SK-N-MC (cell line): ENCODE measurements around the gene PSTPIP1.

ENCODE experiments used
- DNase-seq: peaks from one replicate; pipeline ENCODE4 v3.0.0-alpha.2; 2011; ENCODE audit warnings: low read depth, low spot score
- H3K27ac ChIP-seq: fragments of 200-600 bp; sonication (generic); 2 replicates; pipeline ENCODE4 v1.5.1; 2016; ENCODE audit warnings: mixed run types
- H3K36me3 ChIP-seq: fragments of 200-600 bp; sonication (generic); 2 replicates; pipeline ENCODE4 v1.6.1; 2017; ENCODE audit warnings: antibody characterized with exemption, low read length, mixed read lengths; ENCODE audit not compliant: insufficient read depth
- H3K4me3 ChIP-seq: fragments of 200-600 bp; sonication (generic); 2 replicates; pipeline ENCODE4 v1.5.1; 2016
- H3K9ac ChIP-seq: fragments of 200-600 bp; sonication (generic); 2 replicates; pipeline ENCODE4 v1.8.0; 2017; ENCODE audit warnings: mixed run types, mixed read lengths; ENCODE audit not compliant: insufficient read length
- H3K9me3 ChIP-seq: fragments of 200-600 bp; sonication (generic); 2 replicates; pipeline ENCODE4 v1.6.1; 2017; ENCODE audit warnings: low read depth, mild to moderate bottlenecking, antibody characterized with exemption, low read length, moderate library complexity, mixed read lengths
- EZH2 ChIP-seq: fragments of 200-600 bp; sonication (generic); IDR thresholded peaks from one replicate; pipeline ENCODE4 v1.6.1; 2017; ENCODE audit warnings: antibody characterized with exemption
- FOXP2 ChIP-seq: optimal IDR thresholded peaks from 2 replicates; pipeline ENCODE3; 2011; ENCODE audit warnings: mild to moderate bottlenecking, moderate library complexity; ENCODE audit not compliant: insufficient read depth; ENCODE audit errors: extremely low read length, control extremely low read depth
- POLR2AphosphoS5 ChIP-seq: IDR thresholded peaks from 2 replicates; pipeline ENCODE4 v1.6.1; 2012; ENCODE audit warnings: mild to moderate bottlenecking, low read depth, low read length, borderline replicate concordance

The PSTPIP1 gene

DNA sequence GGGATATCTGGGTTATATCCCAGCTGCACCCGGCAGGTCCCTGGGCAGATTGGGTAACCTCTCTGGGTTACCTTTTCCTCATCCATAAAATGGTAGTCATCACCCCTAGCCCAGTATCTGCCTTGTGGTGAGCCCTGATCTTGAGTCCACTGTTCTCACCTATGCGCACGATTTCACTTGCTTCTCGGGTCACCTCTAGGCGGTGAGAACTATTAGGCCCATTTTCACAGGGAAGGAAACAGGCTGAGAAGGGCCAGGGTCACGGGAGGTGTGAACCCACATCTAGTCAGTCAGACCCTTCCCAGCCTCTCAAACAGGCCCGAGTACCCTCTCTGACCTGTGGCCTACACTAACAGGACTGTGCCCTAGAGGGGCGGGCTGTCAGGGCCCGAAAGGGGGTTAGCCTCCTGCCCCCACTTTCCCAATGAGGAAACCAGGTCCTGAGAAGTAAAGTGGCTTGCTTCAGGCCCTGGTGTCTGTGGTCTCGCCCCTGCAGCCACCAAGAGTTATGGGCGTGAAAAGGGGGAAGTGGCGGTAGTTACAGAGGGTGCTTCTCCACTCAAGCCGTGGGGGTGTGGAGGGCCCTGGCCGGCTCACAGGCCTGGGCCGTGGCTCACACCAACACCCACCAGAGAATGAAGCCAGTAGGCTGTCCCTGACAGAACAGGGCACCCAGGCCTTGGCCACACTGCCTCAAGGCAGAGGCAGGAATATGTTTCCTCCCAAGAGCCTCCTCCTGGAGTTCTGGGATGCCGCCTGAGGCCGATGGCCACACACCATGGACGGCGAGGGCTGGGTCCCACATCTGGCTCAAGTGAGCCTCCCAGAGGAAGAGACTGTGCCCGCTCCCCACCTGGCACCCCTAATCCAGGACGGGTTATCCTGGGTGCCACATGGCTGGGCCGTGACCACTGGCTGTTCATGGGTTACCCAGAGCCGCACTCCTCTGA lies 19.5 kb downstream of the PSTPIP1 start:
- H3K4me3 ChIP-seq, result no peak overlapping the region
- no peaks in the 10 kb centered on the region for H3K36me3 ChIP-seq
- H3K27ac ChIP-seq, result no peak overlapping the region
- TF ChIP-seq POLR2AphosphoS5 (no peak), EZH2 (no peak), FOXP2 (no peak)
- no peak for DNase-seq
- H3K9me3 ChIP-seq, result no peaks in the 10 kb centered on the region
- no peak overlapping the region for H3K9ac ChIP-seq

DNA sequence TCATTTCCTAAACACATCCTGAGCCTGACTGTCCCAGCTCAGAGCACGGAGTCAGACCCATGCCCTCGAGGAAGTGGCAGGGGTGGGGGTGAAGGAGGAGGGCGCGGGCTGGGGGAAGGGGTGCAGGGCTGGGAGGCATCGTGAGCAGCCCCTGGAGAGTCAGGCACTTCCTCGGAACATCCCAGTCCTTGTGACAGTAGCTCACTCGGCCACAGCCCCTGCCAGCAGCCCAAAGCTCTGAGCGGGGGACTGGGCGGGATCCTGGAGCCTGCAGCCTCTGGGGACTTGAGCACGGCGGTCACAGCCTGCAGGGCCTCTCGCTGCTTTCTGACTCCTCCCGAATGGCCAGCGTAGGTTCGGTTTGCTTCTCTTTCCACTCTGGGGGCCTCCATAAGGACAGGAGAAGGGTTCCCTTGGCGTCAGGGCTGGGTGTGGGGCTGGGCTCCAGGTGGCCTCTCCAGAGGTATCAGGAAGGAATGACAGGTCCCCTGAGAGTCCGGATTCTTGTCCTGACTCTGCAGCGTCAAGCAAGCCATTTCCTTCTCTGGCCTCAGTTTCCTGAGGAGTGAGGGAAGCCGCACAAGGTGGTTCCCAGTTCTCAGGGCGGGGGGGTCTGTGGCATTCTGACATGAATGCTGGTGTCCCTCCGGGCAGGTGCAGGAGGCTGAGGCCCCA lies 20.9 kb downstream of the PSTPIP1 start:
- no peak for DNase-seq
- no peaks in the 10 kb centered on the region for H3K9me3 ChIP-seq
- H3K9ac ChIP-seq, result no peak overlapping the region
- H3K27ac ChIP-seq, result no peak overlapping the region
- TF ChIP-seq POLR2AphosphoS5 (no peak), EZH2 (no peak)
- H3K36me3 ChIP-seq, result no peaks in the 10 kb centered on the region
- no peak overlapping the region for H3K4me3 ChIP-seq

DNA sequence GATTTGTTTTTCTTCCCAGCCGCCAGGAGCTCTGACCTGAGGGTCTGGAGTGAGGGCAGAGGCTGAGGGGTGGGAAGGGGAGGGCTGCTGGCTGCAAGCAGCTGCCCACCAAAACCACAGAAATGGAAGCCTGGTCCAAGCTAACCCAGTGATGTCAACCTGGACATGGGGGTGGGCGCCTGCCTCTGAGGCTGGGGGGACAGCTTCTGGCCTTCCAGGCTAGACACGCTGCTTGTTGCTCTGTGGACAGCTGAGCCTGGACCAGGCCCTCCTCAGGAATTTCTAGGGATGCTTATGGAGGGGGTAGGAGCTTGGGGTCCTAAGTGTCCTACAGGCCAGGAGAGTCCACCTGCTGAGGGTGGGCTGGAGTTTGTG lies 21.4 kb downstream of the PSTPIP1 start:
- H3K36me3 ChIP-seq, result no peaks in the 10 kb centered on the region
- DNase-seq, result no peak
- no peak overlapping the region for H3K27ac ChIP-seq
- no peaks in the 10 kb centered on the region for H3K9me3 ChIP-seq
- TF ChIP-seq POLR2AphosphoS5, result no peak
- TF ChIP-seq EZH2, result no peak
- TF ChIP-seq FOXP2, result no peak
- no peak overlapping the region for H3K4me3 ChIP-seq
- no peak overlapping the region for H3K9ac ChIP-seq

DNA sequence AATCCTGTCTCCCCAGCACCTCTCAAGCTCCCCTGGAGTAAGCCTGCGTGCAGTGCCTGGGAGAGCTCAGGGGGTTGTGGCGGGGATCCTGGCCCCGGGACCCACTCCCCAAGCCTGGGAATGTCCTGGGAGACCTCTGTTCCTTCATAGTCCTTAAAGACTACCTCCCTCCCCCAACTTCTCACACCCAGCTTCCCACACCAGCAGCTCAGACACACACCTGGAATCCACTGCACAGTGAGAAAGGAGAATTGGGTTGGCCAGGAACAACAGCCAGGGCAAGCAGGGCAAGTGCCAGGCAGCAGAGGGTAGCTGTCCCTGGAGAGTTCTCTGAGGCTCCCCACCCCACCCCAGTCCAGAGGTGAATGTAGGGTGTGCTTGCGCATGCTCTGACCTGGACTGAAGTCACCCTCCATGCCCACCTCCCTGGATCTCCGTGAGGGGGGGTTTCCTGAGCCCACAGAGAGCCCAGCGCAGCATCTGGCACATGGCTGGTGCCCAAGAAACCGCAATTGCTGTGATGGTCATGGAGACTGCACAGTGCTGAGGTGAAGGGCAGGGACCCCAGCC lies 22.2 kb downstream of the PSTPIP1 start:
- H3K9me3 ChIP-seq, result no peaks in the 10 kb centered on the region
- TF ChIP-seq POLR2AphosphoS5 (no peak), EZH2 (no peak), FOXP2 (no peak)
- H3K4me3 ChIP-seq, result no peak overlapping the region
- no peak for DNase-seq
- no peaks in the 10 kb centered on the region for H3K36me3 ChIP-seq
- H3K9ac ChIP-seq, result no peak overlapping the region
- H3K27ac ChIP-seq, result no peak overlapping the region

DNA sequence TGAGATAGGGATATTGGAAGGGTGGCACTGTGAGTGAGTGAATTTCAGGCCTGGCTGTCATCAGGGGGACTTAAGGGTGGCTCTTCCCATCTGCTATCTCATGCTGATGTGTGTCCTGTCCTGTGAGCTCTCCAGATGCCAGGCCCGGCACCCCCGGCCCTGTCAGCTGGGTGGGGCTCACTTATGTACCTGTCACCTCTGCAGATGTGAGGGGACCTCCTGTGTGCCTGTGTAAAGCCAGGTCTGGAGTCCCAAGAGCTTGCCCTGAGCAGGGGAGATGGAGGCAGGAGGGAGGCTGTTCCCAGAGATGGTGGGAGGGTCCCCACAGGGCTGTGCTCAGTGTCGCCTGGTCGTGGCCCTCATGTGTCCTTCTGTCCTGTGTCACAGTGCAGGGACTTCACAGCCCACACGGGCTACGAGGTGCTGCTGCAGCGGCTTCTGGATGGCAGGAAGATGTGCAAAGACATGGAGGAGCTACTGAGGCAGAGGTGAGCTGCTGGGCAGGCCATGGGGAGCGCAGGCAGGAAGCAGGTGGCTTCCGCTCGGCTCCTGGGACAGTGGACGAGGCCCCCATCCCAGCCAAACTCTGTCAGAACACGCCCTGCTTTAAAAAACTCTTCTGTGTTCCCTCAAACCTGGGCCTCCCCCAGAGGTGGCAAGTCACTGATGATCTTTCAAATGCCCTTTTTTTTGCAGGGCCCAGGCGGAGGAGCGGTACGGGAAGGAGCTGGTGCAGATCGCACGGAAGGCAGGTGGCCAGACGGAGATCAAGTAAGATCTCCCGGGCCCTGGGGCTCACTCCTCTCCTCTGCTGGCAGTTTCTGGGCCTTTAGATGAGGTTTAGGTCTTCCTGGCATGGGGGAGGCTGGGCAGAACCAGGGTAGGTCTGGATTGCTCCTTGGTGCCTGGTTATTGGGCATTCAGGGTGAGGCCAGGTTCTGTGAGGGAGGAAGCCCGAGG lies 23.1 kb downstream of the PSTPIP1 start:
- Histone ChIP-seq H3K4me3 (no peak overlapping the region), H3K9ac (no peak overlapping the region), H3K9me3 (no peaks in the 10 kb centered on the region), H3K27ac (no peak overlapping the region), H3K36me3 (no peaks in the 10 kb centered on the region)
- no peak for TF ChIP-seq POLR2AphosphoS5
- TF ChIP-seq FOXP2, result no peak
- no peak for TF ChIP-seq EZH2
- no peak for DNase-seq

DNA sequence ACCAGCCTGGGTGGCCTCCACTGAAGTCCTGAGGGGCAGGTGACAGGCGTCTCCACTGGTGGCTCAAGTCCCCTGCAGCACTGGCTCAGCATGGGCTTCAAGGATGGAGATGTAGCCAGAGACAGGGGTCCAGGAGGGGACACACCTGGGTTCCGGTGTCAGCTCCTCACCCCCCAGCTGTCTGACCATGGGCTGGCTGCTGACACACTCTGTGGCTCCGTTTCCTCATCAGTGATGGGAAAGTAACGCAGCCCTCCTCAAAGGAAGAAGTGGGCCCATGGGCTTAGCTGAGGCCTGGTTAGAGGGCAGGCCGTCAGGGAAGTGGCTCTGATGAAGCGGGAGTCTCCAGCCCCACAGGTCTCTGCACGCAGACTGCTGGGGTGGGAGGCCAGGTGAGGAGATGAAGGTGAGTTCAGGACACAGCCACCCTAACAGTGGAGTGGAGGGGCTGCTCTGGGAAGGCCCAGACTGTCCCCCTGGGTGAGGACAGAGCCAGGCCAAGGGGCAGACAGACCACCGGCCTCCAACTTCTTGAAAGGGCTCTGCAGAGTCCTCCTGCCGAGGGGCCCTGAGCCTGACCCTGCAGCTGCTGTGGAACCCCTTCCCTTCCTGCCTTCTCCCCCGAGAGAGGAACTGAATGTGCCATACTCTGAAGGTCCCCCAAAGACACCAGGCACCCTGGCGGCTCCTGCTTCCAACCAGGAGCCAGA lies 24.0 kb downstream of the PSTPIP1 start:
- Histone ChIP-seq H3K36me3 (no peaks in the 10 kb centered on the region), H3K27ac (no peak overlapping the region), H3K4me3 (no peak overlapping the region), H3K9me3 (no peaks in the 10 kb centered on the region), H3K9ac (no peak overlapping the region)
- no peak for DNase-seq
- TF ChIP-seq POLR2AphosphoS5 (no peak), EZH2 (no peak), FOXP2 (no peak)

DNA sequence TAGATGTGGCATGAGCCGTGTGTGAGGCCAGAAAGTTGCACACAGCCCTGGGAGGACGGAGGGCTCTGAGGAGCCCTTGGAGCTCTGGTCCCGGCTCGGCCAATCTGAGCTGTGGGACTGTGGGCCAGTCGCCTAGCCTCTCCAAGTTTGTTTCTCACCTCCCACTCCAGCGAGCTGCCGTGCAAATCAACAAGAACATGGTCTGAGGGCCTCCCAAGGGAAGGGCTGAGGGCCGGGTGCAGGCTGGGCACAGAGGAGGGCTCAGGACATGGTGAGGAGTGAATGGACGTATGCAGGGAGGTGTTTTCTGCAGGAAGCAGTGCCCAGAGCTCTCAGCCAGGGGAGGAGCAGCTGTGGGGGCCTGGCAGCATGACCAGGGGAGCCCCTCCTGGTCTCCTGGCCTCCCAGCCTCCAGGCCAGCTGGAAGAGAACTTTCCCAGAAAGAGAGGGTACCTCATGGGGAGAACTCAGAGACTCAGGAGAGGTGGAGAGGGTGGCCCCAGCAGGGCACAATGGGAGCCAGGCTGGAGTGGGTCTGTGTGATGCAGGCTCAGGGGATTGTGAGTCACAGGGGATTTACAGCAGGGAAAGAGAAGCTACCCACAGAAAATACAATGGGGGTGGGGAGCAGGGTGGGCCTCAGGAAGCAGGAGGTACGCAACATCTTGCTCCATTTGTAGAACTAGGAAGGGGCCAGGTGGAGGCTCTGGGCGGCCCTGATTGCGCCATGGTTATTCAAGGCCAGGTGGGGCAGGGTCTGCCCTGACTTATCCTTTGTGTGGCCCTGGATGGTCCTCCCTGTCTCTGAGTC lies 24.8 kb downstream of the PSTPIP1 start:
- Histone ChIP-seq H3K9ac (no peak overlapping the region), H3K4me3 (no peak overlapping the region), H3K9me3 (no peaks in the 10 kb centered on the region), H3K36me3 (no peaks in the 10 kb centered on the region), H3K27ac (no peak overlapping the region)
- DNase-seq, result no peak
- TF ChIP-seq POLR2AphosphoS5 (no peak), FOXP2 (no peak), EZH2 (no peak)
